Stomach (tissue), 4 donors: ENCODE results near the gene RECQL.

Experiments used
- CTCF ChIP-seq, 7 experiments: fragments of 450-650 bp in 4 of 7; fragments of 200-600 bp in 3 of 7; sonication (generic) in 3 of 7; IDR thresholded peaks; one replicate each; pipeline ENCODE4 v1.5.1; 2016 to 2019; ENCODE audit warnings: antibody characterized with exemption in 7 of 7, control low read depth in 2 of 7, mild to moderate bottlenecking in 1 of 7
- EP300 ChIP-seq: sonication (generic); formaldehyde crosslinking; IDR thresholded peaks from one replicate; pipeline ENCODE4 v1.6.1; 2017; ENCODE audit warnings: antibody characterized with exemption
- POLR2AphosphoS5 ChIP-seq, 3 donors: sonication (generic); formaldehyde crosslinking; IDR thresholded peaks; one replicate each; pipeline ENCODE4 v1.6.1; 2016; ENCODE audit warnings: antibody characterized with exemption in 3 of 3

- TF ChIP-seq POLR2AphosphoS5 (IDR thresholded peaks at IDR 0.05) (no peak), EP300 (no peak), CTCF (IDR thresholded peaks at IDR 0.05) (no peak)
Observed at GRCh38 chr12:21459474-21459873, 42.0 kb downstream of the RECQL start.
